ENCODE results near the gene CNKSR3. TPM values are rescaled to one million over a fixed set of nuclear protein-coding genes. Genes with fewer than 3 reads are reported as not detected.

The CNKSR3 gene
- polyA plus RNA-seq, 3 donors: not detected

GRCh38 chr6:154466139-154466538 is 44.3 kb downstream of the CNKSR3 start:
- H3K79me2 ChIP-seq (ENCODE audit: insufficient read depth, low read length): no peaks in the 10 kb centered on the region
- no peak overlapping the region for H3K4me3 ChIP-seq (replicated peaks in 1 of 3; ENCODE audit: low read depth in 2 of 3, low read length in 3 of 3)
- no peak overlapping the region for H3K27ac Mint-ChIP-seq
- TF ChIP-seq CTCF (IDR thresholded peaks at IDR 0.05): no peak
- no peaks in the 10 kb centered on the region for H3K36me3 ChIP-seq (replicated peaks in 1 of 2; ENCODE audit: control insufficient read depth in 1 of 2, insufficient read depth in 2 of 2, low read length in 2 of 2)
- H3K36me3 Mint-ChIP-seq: no peaks in the 10 kb centered on the region
- H3K27me3 Mint-ChIP-seq (ENCODE audit: low read depth in 3 of 3): peaks cover 0 to 4% (median 0%) of the 10 kb centered on the region in 3 donors
- H3K4me2 ChIP-seq (replicated peaks; ENCODE audit: extremely low read depth, low read length, poor library complexity, severe bottlenecking): no peak overlapping the region
- no peaks in the 10 kb centered on the region for H4K20me1 ChIP-seq (ENCODE audit: insufficient read depth, low read length)
- peaks cover 0 to 9% (median 4%) of the 10 kb centered on the region in 7 donors for H3K9me3 Mint-ChIP-seq
- 100% methylated on average over 2 of the region's 3 CpGs for WGBS (ENCODE audit: insufficient coverage)
- no peak overlapping the region for H3K9ac ChIP-seq (ENCODE audit: insufficient read depth, low read length, poor library complexity, severe bottlenecking)
- H3K27me3 ChIP-seq (ENCODE audit: control insufficient read depth in 2 of 2, insufficient read depth in 2 of 2, low read length in 2 of 2): no peaks in the 10 kb centered on the region
- H3K27ac ChIP-seq (ENCODE audit: low read depth in 1 of 2, low read length in 2 of 2): no peak overlapping the region
- H3K4me1 Mint-ChIP-seq: peaks cover 6% of the 10 kb centered on the region
- intact Hi-C loops (cut with micrococcal nuclease): no loop called here
- H3K9me3 ChIP-seq (replicated peaks in 1 of 2; ENCODE audit: control insufficient read depth in 1 of 2, insufficient read depth in 1 of 2, low read length in 2 of 2): peaks cover 0 to 3% of the 10 kb centered on the region in 2 donors
- H3K4me1 ChIP-seq (ENCODE audit: control insufficient read depth in 1 of 2, insufficient read depth in 2 of 2, low read length in 2 of 2): no peaks in the 10 kb centered on the region
- H2AFZ ChIP-seq (ENCODE audit: insufficient read depth, low read depth, low read length, poor library complexity, severe bottlenecking): no peak overlapping the region
- no peak overlapping the region for H3K4me3 Mint-ChIP-seq
- no peak for DNase-seq

- H3K79me2 ChIP-seq (ENCODE audit: insufficient read depth, low read length): no peaks in the 10 kb centered on the region
- no peaks in the 10 kb centered on the region for H3K36me3 ChIP-seq (replicated peaks in 1 of 2; ENCODE audit: control insufficient read depth in 1 of 2, insufficient read depth in 2 of 2, low read length in 2 of 2)
- H3K9me3 Mint-ChIP-seq: peaks cover 0 to 2% (median 0%) of the 10 kb centered on the region in 7 donors
- H3K4me1 ChIP-seq (ENCODE audit: control insufficient read depth in 1 of 2, insufficient read depth in 2 of 2, low read length in 2 of 2): no peaks in the 10 kb centered on the region
- intact Hi-C loops (cut with micrococcal nuclease): no loop called here
- H3K4me3 Mint-ChIP-seq: no peak overlapping the region
- H2AFZ ChIP-seq (ENCODE audit: insufficient read depth, low read depth, low read length, poor library complexity, severe bottlenecking): no peak overlapping the region
- no peaks in the 10 kb centered on the region for H3K36me3 Mint-ChIP-seq
- no peak for TF ChIP-seq CTCF (IDR thresholded peaks at IDR 0.05)
- no peak overlapping the region for H3K4me3 ChIP-seq (replicated peaks in 1 of 3; ENCODE audit: low read depth in 2 of 3, low read length in 3 of 3)
- peak overlapping the region in 1 of 7 donors; percentile 25 for H3K27ac Mint-ChIP-seq
- H3K4me1 Mint-ChIP-seq: peaks cover 6% of the 10 kb centered on the region
- no peaks in the 10 kb centered on the region for H4K20me1 ChIP-seq (ENCODE audit: insufficient read depth, low read length)
- no peak overlapping the region for H3K4me2 ChIP-seq (replicated peaks; ENCODE audit: extremely low read depth, low read length, poor library complexity, severe bottlenecking)
- H3K9ac ChIP-seq (ENCODE audit: insufficient read depth, low read length, poor library complexity, severe bottlenecking): no peak overlapping the region
- H3K27ac ChIP-seq (ENCODE audit: low read depth in 1 of 2, low read length in 2 of 2): no peak overlapping the region
- DNase-seq: no peak
- no peaks in the 10 kb centered on the region for H3K27me3 ChIP-seq (ENCODE audit: control insufficient read depth in 2 of 2, insufficient read depth in 2 of 2, low read length in 2 of 2)
- no peaks in the 10 kb centered on the region for H3K9me3 ChIP-seq (replicated peaks in 1 of 2; ENCODE audit: control insufficient read depth in 1 of 2, insufficient read depth in 1 of 2, low read length in 2 of 2)
- H3K27me3 Mint-ChIP-seq (ENCODE audit: low read depth in 3 of 3): peaks cover 0 to 5% (median 0%) of the 10 kb centered on the region in 3 donors
- 100% methylated on average over 4 of the region's 7 CpGs for WGBS (ENCODE audit: insufficient coverage)
Measured at GRCh38 chr6:154463573-154464419, 46.7 kb downstream of the CNKSR3 start.

All from CD14-positive monocyte (primary cell).